Measurements from ENCODE around the gene LAMC1.
"Not testable (repeated sequence)": the region's sequence is repeated elsewhere in the genome, so short reads cannot be mapped to it uniquely, and the experiment has no call there.

LAMC1 gene

GRCh38 chr1:183058851-183059502, 35.8 kb downstream of the LAMC1 start:
- CTCF ChIA-PET: no interaction called here
- TF ChIP-seq, protein P1, sequence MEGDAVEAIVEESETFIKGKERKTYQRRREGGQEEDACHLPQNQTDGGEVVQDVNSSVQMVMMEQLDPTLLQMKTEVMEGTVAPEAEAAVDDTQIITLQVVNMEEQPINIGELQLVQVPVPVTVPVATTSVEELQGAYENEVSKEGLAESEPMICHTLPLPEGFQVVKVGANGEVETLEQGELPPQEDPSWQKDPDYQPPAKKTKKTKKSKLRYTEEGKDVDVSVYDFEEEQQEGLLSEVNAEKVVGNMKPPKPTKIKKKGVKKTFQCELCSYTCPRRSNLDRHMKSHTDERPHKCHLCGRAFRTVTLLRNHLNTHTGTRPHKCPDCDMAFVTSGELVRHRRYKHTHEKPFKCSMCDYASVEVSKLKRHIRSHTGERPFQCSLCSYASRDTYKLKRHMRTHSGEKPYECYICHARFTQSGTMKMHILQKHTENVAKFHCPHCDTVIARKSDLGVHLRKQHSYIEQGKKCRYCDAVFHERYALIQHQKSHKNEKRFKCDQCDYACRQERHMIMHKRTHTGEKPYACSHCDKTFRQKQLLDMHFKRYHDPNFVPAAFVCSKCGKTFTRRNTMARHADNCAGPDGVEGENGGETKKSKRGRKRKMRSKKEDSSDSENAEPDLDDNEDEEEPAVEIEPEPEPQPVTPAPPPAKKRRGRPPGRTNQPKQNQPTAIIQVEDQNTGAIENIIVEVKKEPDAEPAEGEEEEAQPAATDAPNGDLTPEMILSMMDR (IDR thresholded peaks at IDR 0.05; ENCODE audit: insufficient read depth, low read length, missing control alignments): no peak
- POLR2A ChIA-PET: interaction anchor here (1.0 kb wide), 1 partner anchor 12 kb away, joined by 3 read pairs; no protein-coding TSS in a partner anchor
- no peak overlapping the region for H3K4me3 ChIP-seq (ENCODE audit: low read depth, low read length)
- no peak for DNase-seq (ENCODE audit: low read depth, low spot score)

DNA sequence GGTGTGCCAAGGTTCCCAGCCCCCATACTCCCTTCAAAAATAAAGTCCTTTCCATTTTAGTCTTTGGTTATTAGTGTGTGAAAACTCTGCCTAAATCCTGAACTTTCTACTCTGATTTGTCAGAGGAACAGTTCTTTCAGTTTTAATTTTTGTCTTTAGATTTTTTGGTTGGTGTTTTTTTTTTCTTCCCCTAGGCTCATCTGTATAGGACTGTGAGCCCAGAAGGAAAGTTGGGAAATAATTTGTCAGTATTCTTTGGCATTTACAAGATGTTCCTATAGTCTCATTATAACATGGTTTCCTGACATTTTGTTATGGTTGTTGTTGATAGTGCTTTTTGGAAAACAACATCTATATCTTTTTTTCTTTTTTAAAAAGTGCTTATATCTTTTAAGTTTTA, 38.0 kb downstream of the LAMC1 start:
- H3K4me3 ChIP-seq (ENCODE audit: low read depth, low read length): no peak overlapping the region
- TF ChIP-seq, protein P1 (IDR thresholded peaks at IDR 0.05; ENCODE audit: insufficient read depth, low read length, missing control alignments): no peak
- ChIA-PET CTCF (no interaction called here), POLR2A (no interaction called here)
- DNase-seq (ENCODE audit: low read depth, low spot score): no peak

DNA sequence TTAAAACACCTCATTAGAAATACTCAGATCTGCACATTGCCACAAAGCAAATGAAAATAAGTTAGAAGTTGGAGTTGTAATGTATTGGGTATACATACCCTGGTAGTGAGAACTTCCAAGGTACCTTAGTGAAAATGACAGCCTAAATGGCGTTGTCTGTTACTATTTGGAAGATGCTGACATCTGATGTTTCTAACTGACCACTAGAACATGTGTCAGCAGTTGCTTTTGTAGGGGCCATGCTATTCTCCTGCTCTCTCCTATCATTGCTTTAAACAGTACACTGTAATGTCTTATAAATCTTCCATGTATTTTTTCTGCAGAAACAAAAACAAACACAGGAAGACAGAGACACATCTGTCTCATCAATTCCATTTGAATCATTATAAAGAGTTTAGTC, 40.1 kb downstream of the LAMC1 start:
- H3K4me3 ChIP-seq (ENCODE audit: low read depth, low read length): no peak overlapping the region
- ChIA-PET POLR2A (no interaction called here), CTCF (interaction anchor here (1.5 kb wide), 1 partner anchor 24 kb away, joined by 3 read pairs; no protein-coding TSS in a partner anchor)
- TF ChIP-seq, protein P1 (IDR thresholded peaks at IDR 0.05; ENCODE audit: insufficient read depth, low read length, missing control alignments): no peak
- no peak for DNase-seq (ENCODE audit: low read depth, low spot score)

DNA sequence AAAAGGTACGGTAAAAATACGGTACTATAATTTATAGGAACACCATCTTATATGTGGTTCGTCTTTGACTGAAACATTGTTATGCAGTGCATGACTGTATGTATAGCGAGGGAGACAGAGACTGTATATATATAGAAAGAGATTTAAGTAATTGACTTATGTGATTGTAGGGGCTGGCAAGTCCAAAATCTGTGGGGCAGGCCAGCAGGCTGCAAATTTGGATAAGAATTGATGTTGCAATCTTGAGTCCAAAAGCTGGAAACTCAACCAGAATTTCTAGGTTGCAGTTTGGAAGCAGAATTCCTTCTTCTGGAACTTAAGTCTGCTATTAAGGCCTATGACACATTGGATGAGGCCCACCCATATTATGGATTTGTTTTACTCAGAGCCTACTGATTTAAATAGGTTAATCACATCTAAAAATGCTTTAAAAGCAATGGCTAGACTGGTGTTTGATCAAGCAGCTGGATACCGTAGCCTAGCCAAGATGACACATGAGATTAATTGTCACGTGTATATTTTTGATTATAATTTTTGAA, 42.0 kb downstream of the LAMC1 start:
- ChIA-PET CTCF (interaction anchor here (1.2 to 1.4 kb wide), 2 partner anchors 14 to 34 kb away, joined by 3 read pairs; no protein-coding TSS in a partner anchor), POLR2A (no interaction called here)
- TF ChIP-seq, protein P1 (IDR thresholded peaks at IDR 0.05; ENCODE audit: insufficient read depth, low read length, missing control alignments): no peak

DNA sequence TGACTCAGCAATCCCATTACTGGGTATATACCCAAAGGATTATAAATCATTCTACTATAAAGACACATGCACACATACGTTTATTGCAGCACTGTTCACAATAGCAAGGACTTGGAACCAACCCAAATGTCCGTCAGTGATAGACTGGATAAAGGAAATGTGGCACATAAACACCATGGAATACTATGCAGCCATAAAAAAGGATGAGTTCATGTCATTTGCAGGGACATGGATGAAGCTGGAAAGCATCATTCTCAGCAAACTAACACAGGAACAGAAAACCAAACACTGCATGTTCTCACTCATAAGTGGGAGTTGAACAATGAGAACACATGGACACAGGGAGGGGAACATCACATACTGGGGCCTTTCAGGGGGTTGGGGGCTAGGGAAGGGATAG, 43.2 kb downstream of the LAMC1 start:
- DNase-seq (ENCODE audit: low read depth, low spot score); POLR2A ChIA-PET; H3K4me3 ChIP-seq (ENCODE audit: low read depth, low read length): not testable (repeated sequence)
- CTCF ChIA-PET: interaction anchor here (1.2 kb wide), 1 partner anchor 33 kb away, joined by 3 read pairs; no protein-coding TSS in a partner anchor

More for the DNA sequence above, 42.0 kb downstream of the LAMC1 start:
- H3K4me3 ChIP-seq (ENCODE audit: low read depth, low read length): no peak overlapping the region
- DNase-seq (ENCODE audit: low read depth, low spot score): no peak

DNA sequence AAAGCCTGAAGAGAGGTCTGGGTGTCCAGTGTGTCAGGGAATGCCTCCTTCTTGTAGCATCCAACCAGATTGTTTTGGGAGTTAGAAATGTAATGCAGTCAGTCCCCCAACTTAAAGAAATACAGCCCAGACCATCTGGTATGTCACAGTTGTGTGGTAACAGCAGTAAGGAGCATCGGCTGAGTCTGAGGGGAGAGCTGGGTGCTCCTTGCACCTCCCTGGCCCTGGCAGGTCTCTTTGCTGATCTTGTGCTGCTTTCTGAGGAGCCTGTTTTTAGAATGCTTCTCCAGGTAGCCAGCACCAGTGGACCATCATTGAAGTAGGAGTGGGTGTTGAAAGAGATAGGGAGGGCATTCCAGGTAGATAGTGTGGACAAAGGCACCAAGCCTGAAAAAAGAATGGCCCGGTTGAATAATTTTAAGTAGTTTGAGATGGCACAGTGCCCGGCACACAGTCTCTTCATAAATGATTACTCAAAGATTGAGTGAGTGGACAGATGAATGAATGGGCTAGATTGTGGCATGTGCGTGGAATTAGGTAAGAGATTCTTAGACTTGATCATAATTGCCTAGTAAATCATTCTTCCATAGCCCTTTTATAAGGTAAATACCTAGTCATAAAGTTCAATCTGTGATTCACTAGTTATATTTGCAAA, 46.5 kb downstream of the LAMC1 start:
- DNase-seq (ENCODE audit: low read depth, low spot score): no peak
- TF ChIP-seq, protein P1 (IDR thresholded peaks at IDR 0.05; ENCODE audit: insufficient read depth, low read length, missing control alignments): no peak
- CTCF ChIA-PET: interaction anchor here (2.4 kb wide), 1 partner anchor 107 kb away, joined by 7 read pairs; no protein-coding TSS in a partner anchor
- H3K4me3 ChIP-seq (ENCODE audit: low read depth, low read length): no peak overlapping the region
- POLR2A ChIA-PET: no interaction called here
